Measurements from ENCODE around the gene AHCYL2. TPM values are rescaled to one million over a fixed set of nuclear protein-coding genes. Genes with fewer than 3 reads are reported as not detected.
A peak's percentile ranks its signal among the peaks of the same experiment; 100 is the strongest.
"Not testable (repeated sequence)": the region's sequence is repeated elsewhere in the genome, so short reads cannot be mapped to it uniquely, and the experiment has no call there.

AHCYL2 gene
- total RNA-seq, 2 donors from 2014 or later, result 21.5 to 39.8 TPM

DNA sequence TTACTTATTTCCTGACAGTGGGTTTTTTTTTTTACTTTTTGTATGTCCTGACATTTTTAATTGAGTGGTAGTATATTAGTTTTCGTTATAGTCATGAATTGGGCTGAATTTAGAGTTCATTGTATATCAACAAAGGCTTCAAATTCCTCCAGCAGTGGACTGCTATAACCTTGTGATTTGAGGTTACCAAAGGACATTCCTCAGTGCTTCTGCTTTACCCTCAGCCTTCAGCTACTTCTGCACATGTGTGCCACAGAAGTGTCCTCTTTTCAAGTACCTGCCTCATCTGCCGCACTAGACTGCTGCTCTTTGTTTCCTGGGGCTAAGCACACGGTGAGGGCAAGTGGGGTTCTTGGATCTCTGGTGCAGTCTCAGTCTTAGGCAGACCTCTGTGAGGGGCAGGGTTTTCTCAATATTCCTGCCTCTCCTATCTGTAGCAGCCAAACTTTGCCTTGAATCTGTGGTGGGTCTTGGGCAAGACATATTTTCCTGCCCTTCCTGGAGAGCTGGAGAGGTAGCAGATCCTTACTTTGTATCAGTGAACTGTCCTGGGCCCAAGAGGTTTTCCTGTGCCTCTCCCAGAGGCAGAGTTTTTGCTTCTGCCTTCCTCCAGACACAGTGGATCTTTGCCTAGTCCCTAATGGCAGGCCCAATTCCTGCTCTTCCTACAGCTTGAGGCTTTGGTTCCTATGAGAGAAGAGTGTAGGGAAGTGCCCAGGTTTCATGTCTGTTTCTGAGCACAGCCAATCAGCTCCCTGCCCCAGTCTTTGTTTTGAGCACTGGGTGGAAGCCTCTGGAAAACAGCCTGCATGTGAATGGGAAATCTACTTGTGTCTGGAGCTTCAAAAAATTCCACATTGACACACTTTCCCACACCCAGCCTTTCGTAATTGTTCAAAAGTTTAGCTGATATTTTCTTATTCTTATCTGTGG is 170.4 kb downstream of the AHCYL2 start:
- H3K27me3 Mint-ChIP-seq, result no peaks in the 10 kb centered on the region
- H3K4me3 Mint-ChIP-seq, result no peak overlapping the region
- no peaks in the 10 kb centered on the region for H3K4me1 Mint-ChIP-seq
- no peak for ATAC-seq (replicated peaks)
- H3K9me3 Mint-ChIP-seq, result no peaks in the 10 kb centered on the region
- H3K27ac Mint-ChIP-seq, result no peak overlapping the region
- H3K36me3 Mint-ChIP-seq (ENCODE audit: low read depth), result peaks cover 26% of the 10 kb centered on the region

DNA sequence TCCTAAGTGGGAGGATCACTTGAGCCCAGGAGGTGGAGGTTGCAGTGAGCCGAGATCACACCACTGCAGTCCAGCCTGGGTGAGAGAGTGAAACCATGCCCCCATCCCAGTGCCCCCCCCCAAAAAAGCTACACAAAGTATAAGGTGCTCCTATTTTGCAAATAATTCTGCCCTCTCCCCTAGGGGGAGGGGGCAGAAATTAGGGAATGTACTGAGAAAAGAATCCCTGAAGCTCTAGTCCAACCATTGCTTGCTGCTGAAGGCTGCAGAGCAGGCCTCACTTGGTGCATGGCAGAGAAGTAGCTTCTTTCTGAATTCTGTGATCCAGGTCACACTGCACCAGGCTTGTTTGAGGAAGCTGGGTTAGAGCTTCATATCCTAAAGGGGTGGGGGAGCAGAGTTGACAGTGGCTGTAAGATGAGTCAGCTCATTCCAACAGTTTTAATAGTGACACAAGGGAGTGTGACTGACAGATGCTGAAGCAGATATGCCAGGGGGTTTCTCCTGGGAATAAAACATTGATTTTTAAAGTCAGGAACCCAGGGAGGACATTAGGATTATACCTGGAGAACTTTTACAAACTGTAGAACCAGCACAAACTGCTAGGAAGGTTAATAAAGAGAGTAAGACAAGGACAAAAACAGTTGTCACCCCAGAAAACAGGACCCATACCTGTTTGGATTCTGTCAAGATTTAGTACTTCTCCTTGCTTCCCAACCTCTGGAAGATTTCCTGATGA is 176.6 kb downstream of the AHCYL2 start:
- Mint-ChIP-seq H3K4me3 (no peak overlapping the region), H3K27me3 (no peaks in the 10 kb centered on the region), H3K27ac (peak overlapping the region; percentile 0), H3K4me1 (peaks cover 7% of the 10 kb centered on the region), H3K36me3 (ENCODE audit: low read depth) (peaks cover 56% of the 10 kb centered on the region), H3K9me3 (no peaks in the 10 kb centered on the region)
- no peak for ATAC-seq (replicated peaks)

GRCh38 chr7:129401967-129402860 is 177.4 kb downstream of the AHCYL2 start:
- H3K27ac Mint-ChIP-seq, result peak overlapping the region; percentile 0
- no peak overlapping the region for H3K4me3 Mint-ChIP-seq
- H3K36me3 Mint-ChIP-seq (ENCODE audit: low read depth), result peaks cover 49% of the 10 kb centered on the region
- H3K4me1 Mint-ChIP-seq, result peaks cover 7% of the 10 kb centered on the region
- no peaks in the 10 kb centered on the region for H3K9me3 Mint-ChIP-seq
- peak; percentile 74 for ATAC-seq (replicated peaks)
- no peaks in the 10 kb centered on the region for H3K27me3 Mint-ChIP-seq

- H3K27ac Mint-ChIP-seq, result peak overlapping the region; percentile 58
- peaks cover 7% of the 10 kb centered on the region for H3K4me1 Mint-ChIP-seq
- peaks cover 70% of the 10 kb centered on the region for H3K36me3 Mint-ChIP-seq (ENCODE audit: low read depth)
- ATAC-seq (replicated peaks), result peak; percentile 61
- H3K9me3 Mint-ChIP-seq, result no peaks in the 10 kb centered on the region
- H3K27me3 Mint-ChIP-seq, result no peaks in the 10 kb centered on the region
- peak overlapping the region; percentile 36 for H3K4me3 Mint-ChIP-seq
Observed at GRCh38 chr7:129405527-129405926, 180.7 kb downstream of the AHCYL2 start.

GRCh38 chr7:129410238-129410637 is 185.4 kb downstream of the AHCYL2 start:
- H3K27me3 Mint-ChIP-seq; H3K27ac Mint-ChIP-seq; ATAC-seq (replicated peaks); H3K4me1 Mint-ChIP-seq; H3K4me3 Mint-ChIP-seq; H3K9me3 Mint-ChIP-seq: not testable (repeated sequence)
- peaks cover 75% of the 10 kb centered on the region for H3K36me3 Mint-ChIP-seq (ENCODE audit: low read depth)

DNA sequence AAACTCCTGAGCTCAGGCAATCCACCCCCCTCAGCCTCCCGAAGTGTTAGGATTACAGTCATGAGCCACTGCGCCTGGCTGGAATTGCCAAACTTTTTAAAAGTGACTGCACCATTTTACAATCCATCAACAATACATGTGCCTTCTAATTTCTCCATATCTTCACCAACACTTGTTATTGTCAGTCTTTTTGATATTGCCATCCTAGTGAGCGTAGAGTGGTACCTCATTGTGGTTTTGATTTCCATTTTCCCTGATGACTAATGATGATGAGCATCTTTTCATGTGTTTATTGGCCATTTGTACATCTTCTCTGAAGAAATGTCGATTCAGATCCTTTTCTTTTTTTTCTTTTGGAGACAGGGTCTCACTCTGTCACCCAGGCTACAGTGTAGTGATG is 187.7 kb downstream of the AHCYL2 start:
- ATAC-seq (replicated peaks), result peak; percentile 35
- Mint-ChIP-seq H3K27ac (no peak overlapping the region), H3K4me1 (no peaks in the 10 kb centered on the region), H3K27me3 (no peaks in the 10 kb centered on the region), H3K9me3 (no peaks in the 10 kb centered on the region), H3K4me3 (no peak overlapping the region), H3K36me3 (ENCODE audit: low read depth) (peaks cover 61% of the 10 kb centered on the region)

DNA sequence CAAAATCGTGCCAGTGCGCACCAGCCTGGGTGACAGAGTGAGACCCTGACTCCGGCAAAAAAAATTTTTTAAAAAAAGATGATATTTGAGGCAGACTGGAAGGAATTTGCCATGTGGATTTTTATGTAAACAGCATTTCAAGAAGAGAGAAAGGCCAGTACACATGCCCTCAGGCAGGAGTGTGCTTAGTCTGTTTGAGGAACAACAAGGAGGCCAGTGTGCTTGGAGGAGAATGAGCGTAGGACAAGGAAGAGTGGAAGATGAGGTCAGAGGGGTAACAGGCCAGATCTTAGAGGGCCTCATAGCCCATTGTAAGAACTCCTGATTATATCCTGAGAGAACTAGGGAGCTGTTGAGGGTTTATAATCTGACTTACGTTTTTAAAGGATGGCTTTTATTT is 192.2 kb downstream of the AHCYL2 start:
- no peaks in the 10 kb centered on the region for H3K9me3 Mint-ChIP-seq
- H3K27me3 Mint-ChIP-seq, result no peaks in the 10 kb centered on the region
- no peak overlapping the region for H3K27ac Mint-ChIP-seq
- ATAC-seq (replicated peaks), result no peak
- H3K4me1 Mint-ChIP-seq, result no peaks in the 10 kb centered on the region
- H3K36me3 Mint-ChIP-seq (ENCODE audit: low read depth), result peaks cover 30% of the 10 kb centered on the region
- H3K4me3 Mint-ChIP-seq, result no peak overlapping the region

- Mint-ChIP-seq H3K36me3 (ENCODE audit: low read depth) (peaks cover 42% of the 10 kb centered on the region), H3K27me3 (no peaks in the 10 kb centered on the region), H3K4me1 (no peaks in the 10 kb centered on the region), H3K4me3 (no peak overlapping the region), H3K9me3 (no peaks in the 10 kb centered on the region), H3K27ac (no peak overlapping the region)
- ATAC-seq (replicated peaks), result no peak
Observed at GRCh38 chr7:129421717-129422250, 197.0 kb downstream of the AHCYL2 start.

DNA sequence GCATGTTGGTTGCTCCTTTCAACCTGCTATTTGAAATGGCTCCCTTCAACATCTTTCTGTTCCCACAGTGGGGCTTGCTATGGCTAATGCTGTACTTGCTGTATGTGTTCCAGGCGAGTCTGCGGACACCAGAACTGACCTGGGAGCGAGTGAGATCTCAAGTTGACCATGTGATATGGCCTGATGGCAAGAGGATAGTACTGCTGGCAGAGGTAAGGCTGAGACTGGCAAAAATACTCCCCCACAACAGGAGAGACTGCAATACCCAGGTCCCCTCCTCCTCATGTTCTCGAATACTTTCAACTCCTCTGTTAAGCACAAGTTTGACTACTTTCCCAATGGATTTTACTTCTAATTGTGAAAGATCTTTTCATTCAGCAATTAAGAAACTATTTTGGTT is 197.9 kb downstream of the AHCYL2 start:
- Mint-ChIP-seq H3K36me3 (ENCODE audit: low read depth) (peaks cover 49% of the 10 kb centered on the region), H3K27ac (no peak overlapping the region), H3K27me3 (no peaks in the 10 kb centered on the region), H3K4me1 (no peaks in the 10 kb centered on the region), H3K4me3 (no peak overlapping the region), H3K9me3 (no peaks in the 10 kb centered on the region)
- ATAC-seq (replicated peaks), result no peak

GRCh38 chr7:129423700-129424410 is 199.0 kb downstream of the AHCYL2 start:
- Mint-ChIP-seq H3K4me1 (no peaks in the 10 kb centered on the region), H3K9me3 (no peaks in the 10 kb centered on the region), H3K4me3 (no peak overlapping the region), H3K27me3 (no peaks in the 10 kb centered on the region), H3K36me3 (ENCODE audit: low read depth) (peaks cover 54% of the 10 kb centered on the region), H3K27ac (peak overlapping the region; percentile 9)
- no peak for ATAC-seq (replicated peaks)

DNA sequence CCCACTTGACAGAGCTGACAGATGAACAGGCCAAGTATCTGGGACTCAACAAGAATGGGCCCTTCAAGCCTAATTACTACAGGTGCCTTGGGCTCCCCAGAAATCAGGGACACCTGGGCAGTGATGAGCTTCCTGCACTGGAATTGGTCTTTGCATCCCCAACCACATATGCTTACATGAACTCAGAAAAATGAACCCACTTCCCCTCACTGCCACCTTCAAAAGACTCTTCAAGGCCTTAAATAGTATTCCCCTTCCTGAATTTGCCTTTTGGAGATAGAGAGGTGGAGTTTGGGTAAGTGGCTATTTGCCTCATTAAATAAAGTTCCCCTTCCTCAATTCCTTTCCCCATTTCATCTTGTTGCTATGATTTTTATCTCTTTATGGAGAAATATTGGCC is 201.7 kb downstream of the AHCYL2 start:
- ATAC-seq (replicated peaks), result no peak
- Mint-ChIP-seq H3K36me3 (ENCODE audit: low read depth) (peaks cover 48% of the 10 kb centered on the region), H3K27me3 (no peaks in the 10 kb centered on the region), H3K4me3 (no peak overlapping the region), H3K27ac (no peak overlapping the region), H3K9me3 (no peaks in the 10 kb centered on the region), H3K4me1 (no peaks in the 10 kb centered on the region)

DNA sequence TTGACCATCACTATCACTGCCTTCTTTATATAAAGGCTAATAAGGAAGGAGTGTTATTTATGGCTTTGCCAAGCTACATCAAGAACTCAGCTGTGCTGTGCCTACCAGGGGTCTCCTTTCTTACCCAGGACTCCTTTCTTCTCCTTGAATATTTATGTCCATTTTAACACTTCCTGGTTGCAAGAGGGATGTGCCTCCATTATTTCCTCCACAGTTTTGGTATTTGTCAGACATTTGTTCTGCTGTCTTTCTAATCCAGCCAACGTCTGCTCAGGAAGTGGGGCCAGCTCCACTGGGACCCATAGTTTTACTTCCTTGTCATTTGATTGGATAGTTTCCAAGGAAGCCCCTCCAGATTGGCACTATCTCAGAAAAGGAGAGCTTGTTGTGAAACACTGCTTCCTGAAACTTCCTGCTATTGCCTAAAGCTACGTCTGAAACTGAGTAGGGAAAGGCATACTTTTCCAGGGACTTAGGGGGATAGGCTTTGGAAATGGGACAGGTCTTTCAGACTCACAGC is 202.8 kb downstream of the AHCYL2 start:
- Mint-ChIP-seq H3K4me3 (no peak overlapping the region), H3K27ac (no peak overlapping the region), H3K36me3 (ENCODE audit: low read depth) (peaks cover 47% of the 10 kb centered on the region), H3K27me3 (peaks cover 1% of the 10 kb centered on the region), H3K4me1 (no peaks in the 10 kb centered on the region), H3K9me3 (no peaks in the 10 kb centered on the region)
- ATAC-seq (replicated peaks), result no peak

GRCh38 chr7:129431911-129432643 is 207.2 kb downstream of the AHCYL2 start:
- peaks cover 15% of the 10 kb centered on the region for H3K4me1 Mint-ChIP-seq
- ATAC-seq (replicated peaks), result no peak
- no peak overlapping the region for H3K27ac Mint-ChIP-seq
- H3K9me3 Mint-ChIP-seq, result no peaks in the 10 kb centered on the region
- H3K27me3 Mint-ChIP-seq, result peaks cover 13% of the 10 kb centered on the region
- H3K4me3 Mint-ChIP-seq, result peak overlapping the region; percentile 88
- peaks cover 44% of the 10 kb centered on the region for H3K36me3 Mint-ChIP-seq (ENCODE audit: low read depth)

Measured in activated T-helper 17 cell treated with anti-CD3 and anti-CD28 coated beads, Interleukin-2, amount 50 U/mL, for 72 hours (primary cell).